Measurements from ENCODE around the gene TESMIN. TPM values are rescaled to one million over a fixed set of nuclear protein-coding genes. Genes with fewer than 3 reads are reported as not detected.

TESMIN gene, protein sequence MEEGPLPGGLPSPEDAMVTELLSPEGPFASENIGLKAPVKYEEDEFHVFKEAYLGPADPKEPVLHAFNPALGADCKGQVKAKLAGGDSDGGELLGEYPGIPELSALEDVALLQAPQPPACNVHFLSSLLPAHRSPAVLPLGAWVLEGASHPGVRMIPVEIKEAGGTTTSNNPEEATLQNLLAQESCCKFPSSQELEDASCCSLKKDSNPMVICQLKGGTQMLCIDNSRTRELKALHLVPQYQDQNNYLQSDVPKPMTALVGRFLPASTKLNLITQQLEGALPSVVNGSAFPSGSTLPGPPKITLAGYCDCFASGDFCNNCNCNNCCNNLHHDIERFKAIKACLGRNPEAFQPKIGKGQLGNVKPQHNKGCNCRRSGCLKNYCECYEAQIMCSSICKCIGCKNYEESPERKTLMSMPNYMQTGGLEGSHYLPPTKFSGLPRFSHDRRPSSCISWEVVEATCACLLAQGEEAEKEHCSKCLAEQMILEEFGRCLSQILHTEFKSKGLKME
- total RNA-seq: 1 to 10 TPM; 7.8 to 8.1 TPM

DNA sequence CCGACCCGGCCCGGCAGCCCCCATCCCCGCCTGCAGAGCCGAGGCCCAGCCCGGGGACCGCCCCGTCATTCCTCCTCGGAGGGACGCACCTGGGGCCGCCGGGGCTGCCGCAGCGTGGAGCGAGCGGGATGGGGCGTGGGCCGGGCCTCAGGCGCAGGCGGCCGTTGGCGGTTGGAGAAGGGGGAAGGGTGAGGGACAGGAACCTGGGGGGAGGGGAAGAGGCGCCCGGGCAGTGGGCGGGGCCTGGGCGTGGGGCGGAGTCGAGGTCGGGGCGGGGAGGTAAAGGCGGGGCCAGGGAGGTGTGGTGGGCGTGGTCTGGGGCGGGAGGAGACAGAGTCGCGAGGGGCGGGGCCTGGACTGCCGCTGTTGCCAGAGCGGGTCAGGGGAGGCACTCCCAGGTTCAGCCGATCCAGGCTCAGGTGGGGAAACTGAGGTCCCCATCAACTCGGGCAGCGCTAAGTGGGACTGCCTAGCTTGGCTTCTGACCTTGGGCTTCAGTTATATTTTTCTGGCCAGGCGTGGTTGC lies at the start of gene TESMIN:
Gene TESMIN (minus strand): TSS at position 190 of the 526 bp plus-strand sequence. CDS start 860 bp downstream, outside the sequence.
- Mint-ChIP-seq H3K36me3 (ENCODE audit: low read depth) (peaks cover 16% of the 10 kb centered on the region), H3K27me3 (peaks cover 2% of the 10 kb centered on the region), H3K9me3 (no peaks in the 10 kb centered on the region), H3K4me3 (peak within 1 kb of the TSS; percentile 60), H3K4me1 (peaks cover 16% of the 10 kb centered on the region), H3K27ac (peak within 1 kb of the TSS; percentile 73)
- DNase-seq: peak; percentile 92
- ChIA-PET POLR2A (no interaction called here), CTCF (no interaction called here)

DNA sequence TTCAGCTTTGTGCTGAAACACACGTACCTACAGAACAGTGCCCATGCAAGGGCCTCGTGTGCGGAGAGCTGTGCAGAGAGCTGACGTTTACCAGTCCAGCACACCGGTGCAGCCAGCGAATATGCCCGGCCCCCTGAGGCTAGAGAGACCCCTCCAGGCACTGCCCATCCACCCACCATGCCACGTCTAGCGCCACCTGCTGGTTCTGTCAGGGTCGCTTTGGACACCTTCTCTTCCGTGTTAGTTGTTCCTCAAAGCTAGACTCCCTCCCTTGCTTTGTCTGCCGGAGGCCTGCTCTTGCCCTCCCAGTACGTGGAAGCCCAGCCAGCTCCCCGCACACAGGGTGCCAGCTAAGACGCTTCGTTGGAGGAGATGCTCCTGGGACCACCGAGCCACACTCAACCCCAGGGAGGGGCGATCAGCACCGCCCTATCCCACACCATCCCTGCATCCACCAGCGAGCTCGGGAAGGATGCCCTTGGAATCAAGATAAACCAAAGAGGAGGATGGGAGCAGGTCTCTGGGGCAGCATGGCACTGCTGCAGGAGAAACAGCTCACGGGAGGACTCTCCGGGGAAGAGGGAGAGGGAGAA lies 47.0 kb upstream of the TESMIN start:
- H3K4me3 Mint-ChIP-seq: no peak overlapping the region
- no peaks in the 10 kb centered on the region for H3K27me3 Mint-ChIP-seq
- H3K4me1 Mint-ChIP-seq: no peaks in the 10 kb centered on the region
- H3K9me3 Mint-ChIP-seq: no peaks in the 10 kb centered on the region
- no peak overlapping the region for H3K27ac Mint-ChIP-seq
- CTCF ChIA-PET: interaction anchor here (1.4 to 1.8 kb wide), 2 partner anchors 8 to 20 kb away, joined by 4 to 7 read pairs; no protein-coding TSS in a partner anchor
- DNase-seq: peak; percentile 39
- POLR2A ChIA-PET: no interaction called here
- peaks cover 36% of the 10 kb centered on the region for H3K36me3 Mint-ChIP-seq (ENCODE audit: low read depth)

DNA sequence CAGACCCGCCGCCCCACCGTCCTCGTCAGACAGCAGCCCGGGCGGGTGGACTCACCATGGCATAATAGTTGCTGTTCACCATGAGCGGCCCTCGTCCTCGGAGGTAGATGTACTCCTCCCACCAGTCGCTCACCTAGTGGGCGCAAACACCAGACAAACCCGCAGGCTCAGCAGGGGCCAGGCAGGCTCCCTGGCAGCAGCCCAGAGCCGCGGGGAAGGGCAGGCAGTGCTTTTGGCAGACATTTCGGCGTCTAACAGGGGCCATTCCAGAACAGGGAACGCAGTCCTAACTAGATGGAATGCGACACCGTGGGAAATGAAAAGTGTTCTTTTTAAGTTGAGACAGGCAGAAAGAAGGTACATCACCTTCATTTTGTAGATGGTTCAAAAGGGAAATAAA lies 45.5 kb upstream of the TESMIN start:
- Mint-ChIP-seq H3K27ac (no peak overlapping the region), H3K4me1 (no peaks in the 10 kb centered on the region), H3K27me3 (no peaks in the 10 kb centered on the region), H3K9me3 (no peaks in the 10 kb centered on the region), H3K4me3 (no peak overlapping the region), H3K36me3 (ENCODE audit: low read depth) (peaks cover 39% of the 10 kb centered on the region)
- POLR2A ChIA-PET: no interaction called here
- DNase-seq: no peak
- CTCF ChIA-PET: no interaction called here

DNA sequence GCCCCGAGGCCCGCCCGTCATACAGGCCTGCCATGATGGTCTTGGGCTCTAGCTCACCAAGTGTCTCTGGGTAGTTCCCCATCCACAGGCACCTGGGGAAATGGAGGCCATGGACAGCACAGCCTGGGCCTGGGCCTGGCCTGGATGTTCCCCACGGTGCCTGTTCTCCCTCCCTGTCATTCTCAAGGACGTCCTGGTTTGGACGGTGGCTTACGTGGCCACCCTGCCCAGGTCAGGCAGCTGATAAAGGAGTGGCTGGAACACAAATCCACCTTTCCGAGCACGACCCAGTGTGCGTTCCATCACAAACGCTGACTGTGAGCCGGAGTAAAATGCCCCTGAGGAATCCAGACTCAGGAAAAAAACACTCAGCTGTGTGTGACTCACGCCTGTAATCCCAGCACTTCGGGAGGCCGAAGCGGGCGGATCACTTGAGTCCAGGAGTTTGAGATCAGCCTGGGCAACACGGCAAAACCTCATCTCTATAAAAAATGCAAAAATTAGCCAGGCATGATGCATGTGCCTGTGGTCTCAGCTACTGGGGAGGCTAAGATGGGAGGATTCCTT lies 41.2 kb upstream of the TESMIN start:
- POLR2A ChIA-PET: no interaction called here
- Mint-ChIP-seq H3K36me3 (ENCODE audit: low read depth) (peaks cover 25% of the 10 kb centered on the region), H3K4me1 (no peaks in the 10 kb centered on the region), H3K27me3 (no peaks in the 10 kb centered on the region), H3K27ac (no peak overlapping the region), H3K4me3 (no peak overlapping the region), H3K9me3 (no peaks in the 10 kb centered on the region)
- DNase-seq: no peak
- CTCF ChIA-PET: interaction anchor here (1.1 to 1.5 kb wide), 2 partner anchors 16 to 26 kb away, joined by 3 read pairs; no protein-coding TSS in a partner anchor

DNA sequence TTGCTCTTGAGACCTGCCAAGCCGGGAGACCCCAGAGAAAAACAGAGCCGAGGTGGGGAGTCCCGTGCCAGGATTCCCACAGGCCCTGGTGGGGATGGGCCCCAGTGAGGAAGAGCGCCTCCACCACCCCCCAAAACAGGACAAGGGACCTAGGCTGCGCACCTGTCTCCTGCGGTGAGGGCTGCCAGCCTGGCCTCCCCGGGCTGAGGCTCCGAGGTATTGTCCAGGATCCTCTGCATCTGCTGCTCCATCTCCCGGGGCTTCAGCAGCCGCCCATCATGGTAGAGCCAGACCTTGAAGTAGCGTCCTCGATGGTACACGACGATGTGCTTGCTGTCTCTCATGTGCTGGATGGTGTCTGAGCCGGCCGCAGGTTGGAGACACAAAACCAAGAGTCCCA lies 33.3 kb upstream of the TESMIN start:
- ChIA-PET POLR2A (no interaction called here), CTCF (no interaction called here)
- H3K27me3 Mint-ChIP-seq: no peaks in the 10 kb centered on the region
- H3K27ac Mint-ChIP-seq: no peak overlapping the region
- no peaks in the 10 kb centered on the region for H3K9me3 Mint-ChIP-seq
- no peak overlapping the region for H3K4me3 Mint-ChIP-seq
- no peaks in the 10 kb centered on the region for H3K4me1 Mint-ChIP-seq
- DNase-seq: no peak
- H3K36me3 Mint-ChIP-seq (ENCODE audit: low read depth): peaks cover 29% of the 10 kb centered on the region

DNA sequence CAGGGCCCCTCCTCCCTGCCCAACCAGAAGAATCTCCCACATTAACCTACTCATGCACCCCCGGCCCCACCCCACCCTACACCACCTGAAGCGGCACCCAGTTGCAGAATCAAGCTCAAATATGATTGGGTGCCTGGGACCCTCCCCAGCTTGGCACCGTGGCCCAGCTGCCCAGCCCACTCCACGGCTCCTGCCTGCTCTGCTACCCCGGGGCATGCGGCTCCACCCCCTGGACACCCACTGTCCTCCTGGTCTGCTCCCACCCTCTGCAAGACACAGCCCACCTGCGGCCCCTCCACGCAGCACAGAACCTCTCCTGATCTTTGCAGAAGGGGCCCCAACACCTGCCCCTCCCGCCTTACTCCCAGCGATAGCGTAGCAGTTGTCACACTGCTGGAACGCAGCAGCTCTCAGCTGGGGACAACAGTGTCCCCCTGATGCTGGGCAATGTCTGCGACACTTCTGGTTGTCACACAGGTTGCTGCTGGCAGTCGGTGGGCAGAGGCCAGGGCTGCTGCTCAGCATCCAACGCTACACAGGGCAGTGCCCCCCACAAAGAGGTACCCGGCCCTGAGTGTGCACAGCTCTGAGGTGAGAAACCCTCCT lies 32.0 kb upstream of the TESMIN start:
- H3K27ac Mint-ChIP-seq: no peak overlapping the region
- H3K9me3 Mint-ChIP-seq: no peaks in the 10 kb centered on the region
- H3K4me3 Mint-ChIP-seq: no peak overlapping the region
- H3K4me1 Mint-ChIP-seq: no peaks in the 10 kb centered on the region
- CTCF ChIA-PET: interaction anchor here (0.6 kb wide), 1 partner anchor 19 kb away, joined by 3 read pairs; no protein-coding TSS in a partner anchor
- H3K36me3 Mint-ChIP-seq (ENCODE audit: low read depth): peaks cover 31% of the 10 kb centered on the region
- DNase-seq: no peak
- H3K27me3 Mint-ChIP-seq: no peaks in the 10 kb centered on the region
- POLR2A ChIA-PET: no interaction called here

DNA sequence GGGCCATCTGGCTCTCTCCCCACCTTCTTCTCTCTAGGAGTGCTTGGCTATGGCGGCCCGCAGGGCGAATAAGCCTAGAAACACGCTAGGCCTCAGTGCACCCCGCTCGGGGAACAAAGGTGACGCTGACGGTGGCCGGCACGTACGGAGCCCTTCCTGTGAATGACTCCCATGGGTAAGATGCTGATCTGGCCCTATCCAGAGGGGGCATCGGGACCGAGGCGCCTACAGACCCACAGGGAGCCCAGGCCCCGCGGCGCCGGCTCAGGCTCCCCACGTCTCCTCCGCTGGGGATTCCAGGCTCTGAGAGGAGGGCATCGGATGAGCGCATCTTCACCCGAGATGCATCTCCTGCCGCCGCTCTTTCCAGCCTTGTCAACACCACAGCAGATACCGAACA lies 31.4 kb upstream of the TESMIN start:
- no peak for DNase-seq
- Mint-ChIP-seq H3K4me3 (no peak overlapping the region), H3K4me1 (no peaks in the 10 kb centered on the region), H3K9me3 (no peaks in the 10 kb centered on the region), H3K36me3 (ENCODE audit: low read depth) (peaks cover 35% of the 10 kb centered on the region), H3K27me3 (no peaks in the 10 kb centered on the region), H3K27ac (no peak overlapping the region)
- ChIA-PET POLR2A (no interaction called here), CTCF (no interaction called here)

GRCh38 chr11:68780829-68781228 lies 29.5 kb upstream of the TESMIN start:
- H3K4me3 Mint-ChIP-seq: no peak overlapping the region
- H3K9me3 Mint-ChIP-seq: no peaks in the 10 kb centered on the region
- H3K27me3 Mint-ChIP-seq: no peaks in the 10 kb centered on the region
- peaks cover 41% of the 10 kb centered on the region for H3K36me3 Mint-ChIP-seq (ENCODE audit: low read depth)
- POLR2A ChIA-PET: no interaction called here
- no peak for DNase-seq
- CTCF ChIA-PET: no interaction called here
- no peaks in the 10 kb centered on the region for H3K4me1 Mint-ChIP-seq
- peak overlapping the region; percentile 9 for H3K27ac Mint-ChIP-seq

DNA sequence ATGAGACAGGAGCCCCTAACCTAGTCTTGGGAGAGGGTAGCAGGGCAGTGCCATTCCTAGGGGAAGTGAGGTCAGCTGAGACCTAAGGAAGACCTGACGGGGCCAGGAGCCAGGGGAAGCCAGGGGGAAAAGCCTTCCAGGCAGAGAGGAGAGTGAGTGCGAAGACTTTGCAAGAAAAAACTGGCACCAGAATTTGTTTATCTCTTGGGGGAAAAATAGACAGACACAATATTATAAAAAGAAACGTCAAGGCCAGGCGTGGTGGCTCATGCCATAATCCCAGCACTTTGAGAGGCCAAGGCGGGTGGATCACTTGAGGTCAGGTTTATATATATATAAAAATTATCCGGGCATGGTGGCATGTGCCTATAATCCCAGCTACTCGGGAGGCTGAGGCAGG lies 26.9 kb upstream of the TESMIN start:
- DNase-seq: no peak
- no peaks in the 10 kb centered on the region for H3K27me3 Mint-ChIP-seq
- ChIA-PET POLR2A (interaction anchor here (0.6 kb wide), 1 partner anchor 60 kb away, joined by 6 read pairs; no protein-coding TSS in a partner anchor), CTCF (no interaction called here)
- no peaks in the 10 kb centered on the region for H3K9me3 Mint-ChIP-seq
- H3K4me3 Mint-ChIP-seq: no peak overlapping the region
- no peaks in the 10 kb centered on the region for H3K4me1 Mint-ChIP-seq
- H3K36me3 Mint-ChIP-seq (ENCODE audit: low read depth): peaks cover 54% of the 10 kb centered on the region
- H3K27ac Mint-ChIP-seq: no peak overlapping the region

GRCh38 chr11:68776442-68777235 lies 25.3 kb upstream of the TESMIN start:
- no peaks in the 10 kb centered on the region for H3K27me3 Mint-ChIP-seq
- no peaks in the 10 kb centered on the region for H3K9me3 Mint-ChIP-seq
- DNase-seq: no peak
- H3K4me1 Mint-ChIP-seq: no peaks in the 10 kb centered on the region
- H3K36me3 Mint-ChIP-seq (ENCODE audit: low read depth): peaks cover 60% of the 10 kb centered on the region
- ChIA-PET CTCF (no interaction called here), POLR2A (no interaction called here)
- no peak overlapping the region for H3K27ac Mint-ChIP-seq
- no peak overlapping the region for H3K4me3 Mint-ChIP-seq

DNA sequence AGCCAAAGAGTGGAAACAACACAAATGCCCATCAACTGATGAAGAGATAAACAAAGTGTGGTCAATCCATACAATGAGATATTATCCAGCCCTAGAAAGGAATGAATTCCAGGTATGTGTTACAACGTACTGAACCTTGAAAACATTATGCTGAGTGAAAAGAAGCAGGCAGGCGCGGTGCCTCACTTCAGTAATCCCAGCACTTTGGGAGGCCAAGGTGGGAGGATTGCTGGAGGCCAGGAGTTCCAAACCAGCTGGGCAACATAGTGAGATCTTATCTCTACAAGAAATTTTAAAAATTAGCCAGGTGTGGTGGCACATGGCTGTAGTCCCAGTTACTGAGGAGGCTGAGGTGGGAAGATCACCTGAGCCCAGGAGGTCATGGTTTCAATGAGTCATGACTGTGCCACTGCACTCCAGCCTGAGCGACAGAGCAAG lies 24.6 kb upstream of the TESMIN start:
- no peak for DNase-seq
- H3K27me3 Mint-ChIP-seq: no peaks in the 10 kb centered on the region
- ChIA-PET CTCF (no interaction called here), POLR2A (no interaction called here)
- peaks cover 60% of the 10 kb centered on the region for H3K36me3 Mint-ChIP-seq (ENCODE audit: low read depth)
- no peaks in the 10 kb centered on the region for H3K9me3 Mint-ChIP-seq
- H3K4me1 Mint-ChIP-seq: no peaks in the 10 kb centered on the region
- H3K4me3 Mint-ChIP-seq: no peak overlapping the region
- H3K27ac Mint-ChIP-seq: no peak overlapping the region

DNA sequence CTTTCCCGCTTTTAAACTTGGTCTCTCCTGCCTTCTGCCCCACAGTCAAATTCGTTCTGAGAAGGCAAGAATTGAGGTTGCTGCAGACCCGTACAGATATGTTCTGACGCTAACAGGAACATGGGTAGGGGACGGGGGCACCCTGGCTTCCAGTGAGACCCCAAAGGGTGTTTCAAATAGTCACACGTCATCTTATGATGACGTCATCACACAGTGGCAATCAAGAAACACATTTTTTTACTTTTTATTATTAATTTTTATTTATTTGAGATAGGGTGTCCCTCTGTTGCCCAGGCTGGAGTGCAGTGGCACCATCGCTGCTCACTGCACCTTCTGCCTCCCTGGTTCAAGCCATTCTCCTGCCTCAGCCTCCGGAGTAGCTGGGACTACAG lies 22.9 kb upstream of the TESMIN start:
- no peak overlapping the region for H3K27ac Mint-ChIP-seq
- no peak overlapping the region for H3K4me3 Mint-ChIP-seq
- no peaks in the 10 kb centered on the region for H3K4me1 Mint-ChIP-seq
- ChIA-PET POLR2A (no interaction called here), CTCF (no interaction called here)
- H3K9me3 Mint-ChIP-seq: no peaks in the 10 kb centered on the region
- peaks cover 58% of the 10 kb centered on the region for H3K36me3 Mint-ChIP-seq (ENCODE audit: low read depth)
- DNase-seq: no peak
- H3K27me3 Mint-ChIP-seq: no peaks in the 10 kb centered on the region

Measured in activated CD4-positive, alpha-beta T cell treated with anti-CD3 and anti-CD28 coated beads, Interleukin-2, amount 10 ng/mL, durations not matched to agents 7 days and 5 days (primary cell).